CD4-positive, alpha-beta T cell (primary cell): ENCODE measurements around the gene GCK. TPM values are rescaled to one million over a fixed set of nuclear protein-coding genes. Genes with fewer than 3 reads are reported as not detected.
"Not testable (repeated sequence)": the region's sequence is repeated elsewhere in the genome, so short reads cannot be mapped to it uniquely, and the experiment has no call there.

Experiments
- ATAC-seq: fragments of 200-7000 bp; cut with Tn5 transposase; one replicate; pipeline ENCODE4 v1.10.0; 2022; ENCODE audit warnings: mild to moderate bottlenecking; ENCODE audit not compliant: poor library complexity
- CTCF ChIA-PET: fragments of 350-600 bp; sonication (Branson Sonifier 250); formaldehyde crosslinking; loops from one replicate; lab custom pipeline; 2021; ENCODE audit warnings: antibody characterized with exemption, inconsistent platforms; lab: Charles Lee
- POLR2A ChIA-PET: fragments of 350-600 bp; sonication (Branson Sonifier 250); formaldehyde crosslinking; loops from one replicate; lab custom pipeline; 2021; ENCODE audit warnings: antibody characterized with exemption, inconsistent platforms; lab: Charles Lee
- DNase-seq, 14 experiments: peaks; one replicate each; pipeline ENCODE4 v3.0.0-alpha.2; 2013 to 2020; ENCODE audit warnings: mixed read lengths in 2 of 14
- H3K27ac ChIP-seq, 2 donors: one replicate each; pipeline versions ENCODE4 v1.5.1 to v1.7.0; 2013; ENCODE audit warnings: low read length in 2 of 2, low read depth in 1 of 2, mild to moderate bottlenecking in 1 of 2
- H3K27me3 ChIP-seq, 2 experiments: 1 replicate in 1 of 2; 2 replicates in 1 of 2; pipeline versions ENCODE4 v1.6.1 to v1.7.0; 2013; ENCODE audit warnings: low read length in 2 of 2, control low read depth in 1 of 2, mild to moderate bottlenecking in 1 of 2, moderate library complexity in 1 of 2; ENCODE audit not compliant: insufficient read depth in 2 of 2, control insufficient read depth in 1 of 2
- H3K36me3 ChIP-seq: one replicate; pipeline ENCODE4 v1.6.1; 2013; ENCODE audit warnings: low read length, control low read depth; ENCODE audit not compliant: insufficient read depth
- H3K4me1 ChIP-seq: one replicate; pipeline ENCODE4 v1.6.1; 2013; ENCODE audit warnings: low read length, control low read depth; ENCODE audit not compliant: insufficient read depth
- H3K4me3 ChIP-seq: one replicate; pipeline ENCODE4 v1.5.1; 2013; ENCODE audit warnings: mild to moderate bottlenecking, low read length, moderate library complexity
- H3K9me3 ChIP-seq, 2 experiments: 1 replicate in 1 of 2; 2 replicates in 1 of 2; pipeline versions ENCODE4 v1.6.1 to v1.7.0; 2013; ENCODE audit warnings: low read length in 2 of 2, mild to moderate bottlenecking in 2 of 2, control low read depth in 1 of 2, moderate library complexity in 1 of 2; ENCODE audit not compliant: control insufficient read depth in 1 of 2, insufficient read depth in 1 of 2
- H3K27ac Mint-ChIP-seq: one replicate; pipeline ENCODE4 v1.8.0; 2020; ENCODE audit warnings: mixed read lengths
- H3K27me3 Mint-ChIP-seq: one replicate; pipeline ENCODE4 v1.8.0; 2021; ENCODE audit warnings: mixed read lengths
- H3K36me3 Mint-ChIP-seq: one replicate; pipeline ENCODE4 v1.8.0; 2021; ENCODE audit warnings: low read depth, mixed read lengths
- H3K4me1 Mint-ChIP-seq: one replicate; pipeline ENCODE4 v1.8.0; 2021; ENCODE audit warnings: low read depth, mixed read lengths
- H3K4me3 Mint-ChIP-seq: one replicate; pipeline ENCODE4 v1.8.0; 2020; ENCODE audit warnings: mild to moderate bottlenecking, mixed read lengths
- H3K9me3 Mint-ChIP-seq: one replicate; pipeline ENCODE4 v1.8.0; 2020; ENCODE audit warnings: mixed read lengths
- intact Hi-C, 2 experiments: fragments of 100-400 bp; cut with DNase I in 1 of 2; cut with micrococcal nuclease in 1 of 2; formaldehyde crosslinking; loops; one replicate each; pipeline versions ENCODE4 v1.15.1 to v1.9.0; 2023 to 2025; cut with DNase I, micrococcal nuclease
- total RNA-seq, 174 experiments: library from RNA in 2 of 174; stranded (reverse) in 2 of 174; gene quantifications; one replicate each; pipeline ENCODE4 v1.2.3 and lab custom pipeline; 2021 to 2026
- TF ChIP-seq, protein P1 (sequence below): fragments of 200-600 bp; IDR thresholded peaks from one replicate; pipeline ENCODE4 v1.8.0; 2022; ENCODE audit warnings: antibody characterized with exemption, mild to moderate bottlenecking

Gene GCK
- total RNA-seq, 2 experiments from 2014 or later: 0.47 to 0.71 TPM

DNA sequence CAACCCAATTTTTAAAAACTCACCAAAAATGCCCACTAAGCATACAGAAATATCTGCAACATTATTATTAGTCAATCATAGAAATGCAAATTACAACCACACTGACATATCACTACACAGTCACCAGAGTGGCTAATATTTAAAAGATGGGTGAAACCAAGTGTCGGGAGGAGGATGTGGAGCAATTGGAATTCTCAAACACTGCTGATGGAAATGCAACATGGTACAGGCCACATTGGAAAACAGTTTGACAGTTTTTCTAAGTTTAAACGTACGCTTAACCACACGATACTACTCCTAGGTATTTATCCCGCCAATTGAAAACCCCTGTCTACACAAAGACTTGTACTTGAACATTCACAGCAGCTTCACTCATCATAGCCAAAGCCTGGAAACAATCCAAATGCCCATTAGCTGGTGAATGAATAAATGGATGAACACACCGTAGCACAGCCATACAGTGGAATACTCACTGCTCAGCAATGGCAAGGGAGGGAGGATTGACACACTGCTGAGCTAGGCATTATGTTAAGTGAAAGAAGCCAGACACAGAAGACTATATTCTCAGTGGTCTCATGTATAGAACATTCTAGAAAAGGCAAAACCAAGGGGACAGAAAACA, 16.3 kb downstream of the GCK start:
- Histone ChIP-seq H3K27ac (no peak overlapping the region), H3K9me3 (peaks cover 0 to 3% of the 10 kb centered on the region in 2 experiments), H3K27me3 (peaks cover 2 to 7% of the 10 kb centered on the region in 2 experiments), H3K36me3 (no peaks in the 10 kb centered on the region), H3K4me3 (no peak overlapping the region), H3K4me1 (no peaks in the 10 kb centered on the region)
- Mint-ChIP-seq H3K36me3 (no peaks in the 10 kb centered on the region), H3K9me3 (no peaks in the 10 kb centered on the region), H3K27me3 (peaks cover 26% of the 10 kb centered on the region), H3K4me3 (no peak overlapping the region), H3K27ac (no peak overlapping the region), H3K4me1 (peaks cover under 1% of the 10 kb centered on the region)
- ATAC-seq (no peak), DNase-seq (no peak)
- POLR2A ChIA-PET: no interaction called here
- CTCF ChIA-PET: no interaction called here
- intact Hi-C loops: no loop called here
- TF ChIP-seq, protein P1, sequence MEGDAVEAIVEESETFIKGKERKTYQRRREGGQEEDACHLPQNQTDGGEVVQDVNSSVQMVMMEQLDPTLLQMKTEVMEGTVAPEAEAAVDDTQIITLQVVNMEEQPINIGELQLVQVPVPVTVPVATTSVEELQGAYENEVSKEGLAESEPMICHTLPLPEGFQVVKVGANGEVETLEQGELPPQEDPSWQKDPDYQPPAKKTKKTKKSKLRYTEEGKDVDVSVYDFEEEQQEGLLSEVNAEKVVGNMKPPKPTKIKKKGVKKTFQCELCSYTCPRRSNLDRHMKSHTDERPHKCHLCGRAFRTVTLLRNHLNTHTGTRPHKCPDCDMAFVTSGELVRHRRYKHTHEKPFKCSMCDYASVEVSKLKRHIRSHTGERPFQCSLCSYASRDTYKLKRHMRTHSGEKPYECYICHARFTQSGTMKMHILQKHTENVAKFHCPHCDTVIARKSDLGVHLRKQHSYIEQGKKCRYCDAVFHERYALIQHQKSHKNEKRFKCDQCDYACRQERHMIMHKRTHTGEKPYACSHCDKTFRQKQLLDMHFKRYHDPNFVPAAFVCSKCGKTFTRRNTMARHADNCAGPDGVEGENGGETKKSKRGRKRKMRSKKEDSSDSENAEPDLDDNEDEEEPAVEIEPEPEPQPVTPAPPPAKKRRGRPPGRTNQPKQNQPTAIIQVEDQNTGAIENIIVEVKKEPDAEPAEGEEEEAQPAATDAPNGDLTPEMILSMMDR: no peak

DNA sequence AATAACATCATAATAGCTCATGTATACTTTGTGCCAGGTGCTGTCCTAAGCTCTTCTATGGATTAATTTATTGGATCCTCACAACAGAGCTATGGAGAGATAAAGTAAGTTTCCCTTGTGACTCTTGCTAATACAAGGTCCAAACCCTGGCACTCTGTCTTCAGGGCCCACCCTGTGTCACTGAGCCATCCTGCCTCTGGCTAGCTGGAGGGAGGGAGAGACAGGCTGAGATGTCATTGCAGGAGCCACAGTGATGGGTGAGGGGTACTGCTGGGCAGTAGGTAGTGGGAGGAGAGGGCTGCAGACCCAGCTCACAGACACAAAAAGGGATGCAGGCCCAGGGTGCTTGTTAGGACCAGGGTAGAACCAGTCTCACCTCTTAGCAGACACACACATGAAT, 16.9 kb downstream of the GCK start:
- Mint-ChIP-seq H3K4me3 (no peak overlapping the region), H3K27me3 (peaks cover 23% of the 10 kb centered on the region), H3K4me1 (peaks cover 5% of the 10 kb centered on the region), H3K27ac (no peak overlapping the region), H3K9me3 (no peaks in the 10 kb centered on the region), H3K36me3 (no peaks in the 10 kb centered on the region)
- ChIA-PET CTCF (no interaction called here), POLR2A (no interaction called here)
- no peaks in the 10 kb centered on the region for H3K36me3 ChIP-seq
- H3K9me3 ChIP-seq: peaks cover 0 to 3% of the 10 kb centered on the region in 2 experiments
- H3K27me3 ChIP-seq: peaks cover 0 to 4% of the 10 kb centered on the region in 2 experiments
- intact Hi-C loops: no loop called here
- ATAC-seq: no peak
- H3K4me3 ChIP-seq: no peak overlapping the region
- no peaks in the 10 kb centered on the region for H3K4me1 ChIP-seq
- no peak overlapping the region for H3K27ac ChIP-seq
- TF ChIP-seq, protein P1: no peak
- peak in 1 of 14 experiments; percentile 1 for DNase-seq

DNA sequence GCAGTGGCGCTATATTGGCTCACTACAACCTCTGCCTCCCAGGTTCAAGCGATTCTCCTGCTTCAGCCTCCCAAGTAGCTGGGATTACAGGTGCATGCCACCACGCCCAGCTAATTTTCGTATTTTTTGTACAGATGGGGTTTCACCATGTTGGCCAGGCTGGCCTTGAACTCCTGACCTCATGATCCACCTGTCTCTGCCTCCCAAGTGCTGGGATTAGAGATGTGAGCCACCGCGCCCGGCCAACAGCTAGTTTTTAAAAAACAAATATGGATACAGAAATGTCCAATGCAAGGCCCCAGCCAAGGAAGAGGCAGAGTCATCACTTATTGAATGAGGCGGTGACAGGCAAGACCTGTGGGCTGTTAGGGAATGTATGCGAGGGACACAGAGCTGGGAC, 17.3 kb downstream of the GCK start:
- H3K4me1 Mint-ChIP-seq, CTCF ChIA-PET, DNase-seq, H3K9me3 Mint-ChIP-seq, ATAC-seq, H3K36me3 Mint-ChIP-seq, H3K4me1 ChIP-seq, H3K9me3 ChIP-seq, H3K4me3 ChIP-seq, H3K4me3 Mint-ChIP-seq, H3K36me3 ChIP-seq, POLR2A ChIA-PET, H3K27ac Mint-ChIP-seq, intact Hi-C loops, H3K27ac ChIP-seq, H3K27me3 ChIP-seq: not testable (repeated sequence)
- H3K27me3 Mint-ChIP-seq: peaks cover 19% of the 10 kb centered on the region

DNA sequence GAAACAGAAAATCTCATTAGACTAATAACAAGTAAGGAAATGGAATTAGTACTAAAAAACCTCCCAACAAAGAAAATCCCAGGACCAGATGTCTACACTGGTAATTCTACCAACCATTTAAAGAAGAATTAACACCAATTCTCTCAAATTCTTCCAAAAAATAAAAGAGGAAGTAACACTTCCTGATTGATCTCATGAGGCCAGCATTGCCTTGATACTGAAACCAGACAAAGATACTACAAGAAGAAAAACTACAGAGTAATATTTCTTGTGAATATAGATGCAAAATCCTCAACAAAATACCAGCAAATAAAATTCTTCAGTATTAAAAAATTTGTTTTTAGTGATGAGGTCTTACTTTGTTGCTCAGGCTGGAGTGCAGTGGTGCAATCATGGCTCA, 21.3 kb downstream of the GCK start:
- ATAC-seq: no peak
- no peak overlapping the region for H3K27ac Mint-ChIP-seq
- CTCF ChIA-PET: no interaction called here
- intact Hi-C loops: no loop called here
- H3K4me3 Mint-ChIP-seq: no peak overlapping the region
- Histone ChIP-seq H3K4me3 (no peak overlapping the region), H3K27ac (no peak overlapping the region), H3K9me3 (peaks cover 0 to 3% of the 10 kb centered on the region in 2 experiments), H3K27me3 (no peaks in the 10 kb centered on the region), H3K36me3 (no peaks in the 10 kb centered on the region), H3K4me1 (no peaks in the 10 kb centered on the region)
- H3K27me3 Mint-ChIP-seq: no peaks in the 10 kb centered on the region
- no peaks in the 10 kb centered on the region for H3K36me3 Mint-ChIP-seq
- POLR2A ChIA-PET: no interaction called here
- TF ChIP-seq, protein P1: no peak
- no peaks in the 10 kb centered on the region for H3K9me3 Mint-ChIP-seq
- no peak for DNase-seq
- H3K4me1 Mint-ChIP-seq: peaks cover 5% of the 10 kb centered on the region
